SHP77 treated with DMSO at 0.1 percent for 48 hours (cell line): ENCODE results near the gene ANKS4B.
"Not testable (repeated sequence)": the region's sequence is repeated elsewhere in the genome, so short reads cannot be mapped to it uniquely, and the experiment has no call there.

Experiments
- DNase-seq: peaks from one replicate; lab custom pipeline; 2025; lab: John Stamatoyannopoulos, UW

Gene ANKS4B

GRCh38 chr16:21263640-21264570 lies 30.4 kb downstream of the ANKS4B start:
- DNase-seq, result no peak

GRCh38 chr16:21264571-21265036 lies 31.1 kb downstream of the ANKS4B start:
- DNase-seq, result no peak

- no peak for DNase-seq
Observed at GRCh38 chr16:21265104-21265837, 31.8 kb downstream of the ANKS4B start.

- DNase-seq, result no peak
Observed at GRCh38 chr16:21267298-21267697, 33.8 kb downstream of the ANKS4B start.

- DNase-seq, result no peak
Observed at GRCh38 chr16:21268236-21268635, 34.7 kb downstream of the ANKS4B start.

GRCh38 chr16:21272253-21272652 lies 38.8 kb downstream of the ANKS4B start:
- DNase-seq, result no peak

- not testable (repeated sequence) for DNase-seq
Observed at GRCh38 chr16:21272763-21273162, 39.3 kb downstream of the ANKS4B start.

- no peak for DNase-seq
Observed at GRCh38 chr16:21274172-21274726, 40.8 kb downstream of the ANKS4B start.

GRCh38 chr16:21275529-21275928 lies 42.0 kb downstream of the ANKS4B start:
- DNase-seq, result no peak

GRCh38 chr16:21276090-21276489 lies 42.6 kb downstream of the ANKS4B start:
- no peak for DNase-seq

GRCh38 chr16:21277045-21277926 lies 43.8 kb downstream of the ANKS4B start:
- no peak for DNase-seq

GRCh38 chr16:21277927-21278706 lies 44.6 kb downstream of the ANKS4B start, which contains the start of gene CRYM:
CRYM (minus strand) TSS chr16:21278290; CDS start chr16:21278251, 39 bp downstream.
- DNase-seq, result no peak

- DNase-seq, result no peak
Observed at GRCh38 chr16:21279501-21279900, 46.0 kb downstream of the ANKS4B start.

- DNase-seq, result no peak
Observed at GRCh38 chr16:21281698-21282389, 48.3 kb downstream of the ANKS4B start.

- no peak for DNase-seq
Observed at GRCh38 chr16:21283521-21284289, 50.2 kb downstream of the ANKS4B start.

GRCh38 chr16:21284414-21284813 lies 50.9 kb downstream of the ANKS4B start:
- no peak for DNase-seq

GRCh38 chr16:21285314-21285713 lies 51.8 kb downstream of the ANKS4B start:
- no peak for DNase-seq

- not testable (repeated sequence) for DNase-seq
Observed at GRCh38 chr16:21289789-21290188, 56.3 kb downstream of the ANKS4B start.
